UCSD-AML1 (cell line): Measurements from ENCODE around the gene NRXN2.

Source experiments
- DNase-seq: peaks from one replicate; lab custom pipeline; 2025; ENCODE audit not compliant: unreplicated experiment; lab: John Stamatoyannopoulos, UW

Gene NRXN2

GRCh38 chr11:64759131-64759721 is 36.2 kb upstream of the NRXN2 start:
- DNase-seq: no peak

DNA sequence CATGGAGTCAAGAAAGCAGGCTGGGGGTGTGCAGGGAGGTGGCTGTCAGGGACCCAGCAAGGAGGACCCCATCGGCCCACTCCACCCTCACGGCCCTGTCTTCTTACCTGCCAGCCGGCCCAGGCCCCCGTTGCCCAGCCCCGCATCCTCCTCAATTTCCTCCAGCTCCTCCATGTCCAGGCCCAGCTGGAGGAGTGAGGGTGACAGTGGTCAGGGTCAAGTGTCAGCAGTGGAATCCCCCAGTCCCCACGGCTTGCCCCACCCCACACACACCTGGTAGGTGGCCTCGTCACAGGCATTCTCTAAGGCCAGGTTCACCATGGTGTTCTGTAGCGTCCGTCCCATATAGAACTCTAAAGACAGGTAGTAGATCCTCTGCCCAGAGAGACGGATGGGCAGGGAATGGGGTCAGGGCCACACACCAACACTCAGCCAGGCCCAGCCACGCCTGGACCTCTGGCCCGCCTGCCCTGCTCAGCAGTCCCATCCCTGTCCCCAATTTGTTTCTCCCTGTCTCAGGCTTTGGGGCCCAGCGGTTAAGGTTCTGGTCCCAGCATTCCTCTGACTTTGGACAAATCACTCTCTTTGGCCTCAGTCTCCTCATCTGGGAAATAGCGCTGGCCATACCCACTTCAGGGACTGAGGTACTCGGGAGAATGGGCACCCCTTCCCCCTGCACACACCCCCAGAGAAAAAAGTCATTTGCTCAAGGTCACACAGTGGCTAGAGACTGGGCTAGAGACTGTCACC is 35.5 kb upstream of the NRXN2 start:
- DNase-seq: no peak

DNA sequence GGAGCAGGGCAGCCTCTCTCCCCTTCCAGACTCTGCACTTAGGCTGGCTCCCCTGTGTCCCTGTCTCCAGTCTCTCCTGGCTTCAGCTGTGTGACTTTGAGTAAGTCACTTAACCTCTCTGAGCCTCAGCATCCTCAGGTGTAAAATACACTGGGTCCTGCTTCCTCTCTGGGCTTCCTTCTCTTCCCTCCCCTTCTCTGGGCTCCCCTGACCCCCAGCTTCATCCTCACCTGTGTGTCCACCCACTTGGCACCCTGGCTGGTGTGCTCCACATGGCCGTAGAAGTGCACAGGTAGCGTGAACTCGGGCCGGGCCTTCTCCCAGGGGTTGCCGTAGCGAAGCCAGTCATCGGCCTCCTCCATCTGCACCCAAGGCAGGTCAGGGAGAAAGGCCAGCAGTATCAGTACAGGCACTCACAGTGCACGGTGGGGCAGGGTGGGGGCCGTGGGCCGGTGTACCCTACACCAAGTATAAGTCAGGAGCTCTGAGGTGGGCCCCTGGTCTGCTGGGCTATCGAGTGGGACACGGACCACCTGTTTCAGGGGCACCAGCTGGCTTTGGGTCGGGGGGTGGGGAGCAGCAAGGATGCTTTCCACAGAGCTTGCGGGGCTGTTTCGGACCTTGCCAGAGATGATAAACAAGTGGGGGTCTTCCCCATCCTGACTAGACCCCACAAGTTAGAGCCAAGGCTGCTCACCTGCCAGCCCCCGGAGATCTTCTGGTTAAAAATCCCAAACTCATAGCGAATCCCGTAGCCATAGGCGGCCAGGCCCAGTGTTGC is 34.7 kb upstream of the NRXN2 start:
- DNase-seq: no peak

DNA sequence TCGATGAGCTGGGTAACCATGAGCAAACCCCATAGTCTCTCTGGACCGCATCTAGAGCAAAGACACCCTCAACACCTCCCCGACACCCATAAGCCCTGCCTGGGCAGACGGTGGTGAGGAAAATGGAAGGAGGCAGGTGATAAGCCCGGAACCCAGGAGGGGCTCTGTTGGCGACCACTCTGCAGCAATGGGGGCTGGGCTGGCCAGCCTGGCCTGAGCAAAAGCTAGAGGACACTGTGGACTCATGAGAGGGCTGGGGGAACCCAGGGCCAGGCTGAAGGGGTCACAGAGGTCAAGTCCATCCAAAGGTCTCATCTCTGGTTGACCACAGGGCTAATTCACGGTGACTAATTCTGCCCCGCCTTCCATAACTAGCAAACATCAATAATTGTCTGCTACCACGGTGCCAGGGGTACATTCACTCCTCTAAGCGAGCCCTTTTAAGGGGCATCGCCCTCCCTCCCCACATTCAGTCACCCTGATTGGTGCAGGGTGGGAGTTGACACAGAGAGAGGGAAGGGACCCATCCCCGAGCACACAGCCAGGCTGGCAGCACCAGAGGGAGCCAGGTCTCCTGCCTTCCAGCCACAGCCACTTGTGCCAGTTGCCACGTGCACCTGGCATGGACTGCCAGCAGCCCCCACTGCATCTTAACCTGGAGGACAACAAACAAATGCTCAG is 32.8 kb upstream of the NRXN2 start:
- DNase-seq: no peak

DNA sequence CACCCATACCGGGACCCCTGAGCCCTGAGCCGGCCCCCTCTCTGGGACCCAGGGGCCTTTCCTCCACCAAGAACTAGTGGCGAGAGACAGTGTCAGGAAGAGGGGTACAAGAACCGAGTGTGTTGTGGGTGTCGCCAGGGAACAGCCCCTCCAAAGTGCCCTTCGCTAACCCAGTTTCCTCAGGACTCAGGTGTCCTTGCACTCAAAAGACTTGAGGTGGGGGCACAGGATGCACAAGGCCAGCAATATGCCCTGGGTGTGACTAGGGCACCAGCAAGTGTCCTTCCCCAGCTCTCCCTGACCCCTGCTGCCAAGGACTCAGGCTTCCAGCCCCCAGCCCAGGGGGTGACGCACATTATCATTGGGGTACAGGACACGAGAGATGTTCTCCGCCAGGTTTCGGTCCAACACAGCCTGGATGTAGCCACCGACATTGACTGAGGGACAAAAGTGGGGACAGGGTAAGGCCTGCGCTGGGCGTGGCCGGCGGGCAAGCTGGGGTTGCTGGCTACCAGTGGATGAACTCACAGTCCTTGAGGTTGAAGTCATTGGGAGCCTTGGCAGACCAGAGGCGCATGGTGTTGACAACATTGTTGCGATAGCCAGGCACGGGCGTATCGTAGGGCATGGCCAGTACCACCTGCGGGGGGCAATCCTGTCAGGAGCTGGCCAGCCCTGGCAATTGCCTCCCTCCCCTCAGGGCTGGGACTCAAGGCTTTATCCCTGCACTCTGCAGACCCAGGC is 32.1 kb upstream of the NRXN2 start:
- DNase-seq: no peak

GRCh38 chr11:64754124-64754918 is 31.3 kb upstream of the NRXN2 start:
- no peak for DNase-seq

DNA sequence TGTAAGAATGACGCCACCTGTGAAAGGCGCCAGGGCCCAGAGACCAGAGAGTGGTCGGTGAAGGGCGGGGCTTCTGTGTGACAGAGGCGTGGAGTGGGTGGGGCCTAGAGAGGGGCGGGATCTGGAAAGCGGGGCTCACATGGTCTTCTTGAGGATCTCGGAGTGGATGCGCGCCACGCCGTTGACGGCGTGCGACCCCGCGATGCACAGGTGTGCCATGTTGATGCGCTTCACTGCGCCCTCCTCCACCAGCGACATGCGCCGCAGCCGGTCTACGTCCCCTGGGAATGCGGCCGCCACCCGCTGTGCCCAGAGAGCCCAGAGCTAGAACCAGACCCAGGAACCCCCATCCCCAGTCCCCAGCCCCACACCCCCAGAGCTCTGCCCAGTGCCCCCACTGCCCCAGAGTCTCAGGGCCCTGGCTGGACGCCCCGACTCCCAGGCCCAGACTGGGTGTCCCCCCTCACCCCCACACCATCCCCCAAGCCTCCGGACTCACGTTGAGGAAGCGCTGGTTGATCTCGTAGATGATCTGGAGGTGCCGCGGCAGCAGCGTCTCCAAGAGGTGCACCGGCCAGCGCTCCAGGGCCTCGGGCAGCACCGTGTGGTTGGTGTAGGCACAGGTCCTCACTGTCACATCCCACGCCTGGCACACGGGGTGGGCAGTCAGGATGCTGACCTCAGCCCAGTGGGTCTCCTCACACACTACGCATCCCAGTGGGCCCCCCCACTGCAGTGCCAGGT is 30.6 kb upstream of the NRXN2 start:
- no peak for DNase-seq

- no peak for DNase-seq
Observed at GRCh38 chr11:64753019-64753379, 30.0 kb upstream of the NRXN2 start.

DNA sequence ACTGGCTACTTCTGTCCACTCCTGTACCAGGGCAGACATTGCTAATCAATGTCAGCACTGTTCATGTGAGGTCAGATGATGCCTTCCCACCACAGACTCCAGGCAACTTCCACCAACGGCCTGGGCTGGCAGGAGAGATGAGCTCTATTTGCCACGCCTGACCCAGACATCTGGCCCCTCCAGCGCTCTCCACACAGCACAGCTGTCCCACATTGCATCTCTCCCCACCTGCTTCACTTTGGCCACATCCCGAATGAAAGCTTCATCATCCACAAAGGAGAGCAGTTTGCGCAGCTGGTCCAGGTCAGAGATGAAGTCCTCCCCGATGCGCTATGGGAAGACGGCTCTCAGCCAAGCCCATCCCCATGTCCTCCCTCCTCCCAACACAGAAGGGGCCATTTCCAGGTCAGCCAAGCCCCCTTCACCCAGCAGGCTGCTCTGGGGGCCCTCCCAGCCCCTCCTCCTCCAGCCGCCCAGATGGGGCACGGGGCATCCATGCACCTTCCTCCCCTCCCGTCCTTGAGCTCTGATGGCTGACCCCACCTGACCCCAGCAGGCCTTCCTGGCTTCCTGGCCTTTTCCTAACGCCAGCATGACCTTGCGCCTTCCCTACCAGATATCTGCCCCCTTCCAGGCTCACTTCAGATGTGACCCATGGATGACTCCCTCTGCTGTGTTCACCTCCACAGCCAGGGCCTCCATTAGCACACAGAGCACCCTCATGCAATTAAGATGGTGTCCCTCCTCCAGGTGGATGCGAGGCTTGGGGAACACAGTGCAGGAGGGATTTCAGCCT is 29.4 kb upstream of the NRXN2 start:
- no peak for DNase-seq

DNA sequence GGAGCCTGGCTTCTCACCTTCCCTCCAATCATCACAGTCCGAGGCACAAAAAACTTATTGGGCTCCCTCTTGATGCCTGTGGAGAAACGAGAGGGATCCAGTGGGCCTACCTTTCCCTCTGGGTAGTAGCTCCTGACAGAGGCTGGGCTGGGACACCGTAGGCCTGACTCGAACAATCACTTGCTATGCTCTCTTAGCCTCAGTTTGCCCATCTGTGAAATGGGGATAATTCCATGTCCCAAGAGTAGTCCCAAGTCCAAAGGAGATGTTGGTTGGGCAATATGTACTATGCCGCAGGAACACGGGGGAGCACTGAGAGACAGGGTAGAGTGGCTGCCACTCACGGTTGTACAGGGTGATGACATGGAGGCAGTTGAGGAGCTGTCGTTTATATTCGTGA is 28.6 kb upstream of the NRXN2 start:
- no peak for DNase-seq

- DNase-seq: no peak
Observed at GRCh38 chr11:64751136-64751535, 28.1 kb upstream of the NRXN2 start.

DNA sequence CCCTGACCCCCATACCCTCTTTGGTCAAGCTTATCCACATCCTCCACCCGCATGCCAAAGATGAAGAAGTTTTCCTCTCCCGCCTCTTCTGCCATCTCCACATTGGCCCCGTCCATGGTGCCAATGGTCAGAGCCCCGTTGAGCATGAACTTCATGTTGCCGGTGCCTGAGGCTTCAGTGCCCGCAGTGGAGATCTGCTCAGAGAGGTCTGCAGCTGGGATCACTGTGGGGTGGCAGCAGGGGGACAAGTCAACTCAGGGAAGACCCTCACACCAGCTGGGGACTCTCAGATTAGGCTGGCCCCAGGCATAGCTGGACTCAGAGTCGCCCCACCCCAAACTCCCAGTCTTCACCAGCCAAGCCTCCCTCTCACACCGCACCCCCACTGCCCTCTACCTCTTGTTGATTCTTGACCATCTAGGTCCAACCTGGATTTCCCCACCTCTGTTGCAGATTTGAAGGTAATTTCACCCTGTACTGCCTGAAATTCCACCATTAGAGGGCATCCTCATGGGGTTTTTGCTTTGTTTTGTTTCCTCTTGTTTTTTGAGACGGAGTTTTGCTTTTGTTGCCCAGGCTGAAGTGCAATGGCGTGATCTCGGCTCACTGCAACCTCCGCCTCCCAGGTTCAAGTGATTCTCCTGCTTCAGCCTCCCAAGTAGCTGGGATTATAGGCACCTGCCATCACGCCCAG is 27.5 kb upstream of the NRXN2 start:
- DNase-seq: no peak

GRCh38 chr11:64747961-64748665 is 25.1 kb upstream of the NRXN2 start:
- DNase-seq: no peak

DNA sequence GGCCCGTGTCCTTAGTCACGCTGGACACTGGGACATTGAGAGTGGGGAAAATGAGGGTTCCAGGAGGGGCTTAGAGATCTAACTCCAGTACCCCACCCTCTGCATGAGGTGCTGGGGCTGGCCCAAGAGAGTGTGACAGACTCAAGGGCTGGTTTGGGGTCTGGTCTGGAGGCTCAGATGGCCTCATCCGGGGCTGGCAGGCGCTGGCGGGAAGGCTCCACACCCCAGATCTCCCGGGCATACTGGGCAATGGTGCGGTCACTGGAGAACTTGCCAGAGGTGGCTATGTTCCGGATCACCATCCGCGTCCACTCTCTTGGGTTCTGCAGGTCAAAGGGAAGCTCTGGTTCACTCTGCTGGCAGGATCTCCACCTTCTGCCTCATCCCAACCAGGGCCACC is 23.5 kb upstream of the NRXN2 start:
- no peak for DNase-seq

DNA sequence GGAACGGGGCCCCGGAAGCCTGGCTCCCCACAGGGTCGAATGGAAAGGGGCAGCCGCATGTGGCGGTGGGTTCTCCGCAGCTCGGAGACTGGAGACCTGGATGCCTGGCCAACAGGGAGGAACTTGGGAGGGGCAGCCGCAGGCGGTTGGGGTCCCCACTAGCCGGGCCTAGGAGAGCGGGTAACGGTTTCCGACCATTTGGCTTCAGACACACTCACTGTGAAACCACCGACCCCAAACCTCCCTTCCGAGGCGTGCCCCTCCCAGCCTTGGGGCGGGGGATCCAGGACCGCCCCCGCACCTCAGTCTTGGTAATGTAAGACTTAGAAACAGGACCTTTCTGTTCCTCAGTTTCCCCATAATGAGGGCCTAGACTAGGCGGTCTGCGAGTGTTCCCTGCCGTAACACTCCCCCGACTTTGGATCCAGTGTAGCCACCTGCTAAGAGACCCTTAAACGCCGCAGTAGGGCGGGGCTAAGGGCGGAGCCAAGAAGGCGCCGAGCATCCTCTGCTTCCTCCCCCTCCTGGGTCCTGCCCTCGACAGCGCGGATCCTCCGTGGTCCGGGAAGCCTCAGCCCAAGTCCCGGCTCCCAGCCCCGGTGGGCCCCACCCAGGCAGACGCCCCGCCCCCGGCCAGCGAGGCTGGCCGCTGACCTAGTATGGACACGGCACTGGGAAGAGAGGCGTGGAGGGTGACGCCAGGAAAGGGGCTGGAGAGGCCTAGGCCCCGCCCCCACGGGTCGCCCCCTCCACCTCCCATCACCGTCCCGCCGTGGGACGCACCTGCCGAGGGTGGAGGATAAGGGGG is 22.7 kb upstream of the NRXN2 start:
- peak; percentile 88 for DNase-seq

DNA sequence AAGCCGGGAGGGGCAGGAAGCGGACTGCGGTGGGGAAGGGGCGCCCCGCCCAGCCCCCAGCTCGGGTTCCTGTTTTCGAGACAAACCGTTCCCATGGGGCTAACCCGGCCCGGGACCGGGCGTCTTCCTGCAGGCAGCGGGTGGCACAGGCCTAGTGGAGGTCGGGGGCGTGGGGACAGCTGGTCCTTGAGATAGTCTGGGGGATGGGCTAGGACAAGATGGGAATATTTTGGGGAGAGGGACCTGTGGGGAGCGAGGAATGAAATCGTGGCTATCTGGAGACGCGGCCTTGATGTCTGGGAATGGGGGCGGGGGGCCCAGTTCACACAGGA is 22.2 kb upstream of the NRXN2 start:
- DNase-seq: peak; percentile 94
